ENCODE results near the gene CS.
A peak's percentile ranks its signal among the peaks of the same experiment; 100 is the strongest.
"Not testable (repeated sequence)": the region's sequence is repeated elsewhere in the genome, so short reads cannot be mapped to it uniquely, and the experiment has no call there.

The CS gene

DNA sequence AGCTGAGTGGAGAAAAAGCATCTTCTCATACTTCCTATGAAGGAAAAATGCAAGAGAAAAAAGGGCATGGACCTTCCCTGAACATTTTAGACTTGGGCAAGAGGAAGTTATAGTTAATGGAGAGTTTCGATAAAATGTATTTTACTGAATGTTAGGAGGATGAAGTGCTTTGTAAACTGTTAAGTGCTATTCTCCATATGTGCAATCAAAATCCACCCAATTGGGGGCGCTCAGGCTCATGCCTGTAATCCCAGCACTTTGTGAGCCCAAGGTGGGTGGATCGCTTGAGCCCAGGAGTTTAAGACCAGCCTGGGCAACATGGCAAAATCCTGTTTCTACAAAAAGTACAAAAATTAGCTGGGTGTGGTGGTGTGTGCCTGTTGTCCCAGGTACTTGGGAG lies 17.5 kb upstream of the CS start:
- DNase-seq (ENCODE audit: low spot score) = no peak

DNA sequence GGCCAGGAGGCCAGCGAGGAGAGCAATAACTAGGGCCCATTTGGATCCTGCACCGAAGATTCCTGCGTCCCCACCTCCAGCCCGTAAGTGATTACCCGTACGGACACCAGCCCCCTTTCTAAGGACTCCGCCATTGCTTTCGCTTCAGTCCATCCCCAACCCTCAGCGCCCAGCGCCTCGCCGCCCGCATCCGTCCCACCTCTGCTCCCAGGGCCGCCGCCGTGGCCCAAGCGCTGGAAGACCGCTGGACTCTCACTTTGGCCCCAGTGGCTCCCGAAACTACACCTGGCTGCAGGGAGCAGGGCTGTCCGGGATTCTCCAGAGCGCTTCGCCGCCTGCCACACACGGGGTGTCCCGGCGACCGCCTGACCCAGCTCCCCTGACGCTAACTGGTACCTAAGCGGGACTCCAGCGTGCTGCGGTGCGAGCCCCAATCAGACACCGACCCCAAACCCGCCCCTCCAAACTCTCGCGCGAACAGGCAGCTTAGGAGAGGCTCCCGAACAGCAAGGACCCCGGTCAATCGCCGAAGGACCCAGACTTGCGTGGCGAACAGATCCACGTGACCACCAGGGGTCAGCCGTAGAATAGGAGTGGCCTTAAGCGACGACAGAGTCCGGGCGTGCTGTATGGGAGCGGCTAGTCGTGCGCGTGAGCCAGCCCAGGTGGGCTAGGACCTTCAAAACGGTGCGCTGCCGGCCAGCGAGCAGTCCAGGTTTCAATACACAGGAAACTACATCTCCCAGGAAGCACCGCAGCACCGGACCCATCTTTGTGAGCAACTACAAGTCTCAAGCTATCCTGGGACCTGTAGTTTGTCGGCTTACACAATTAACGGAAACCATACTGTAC lies 15.7 kb upstream of the CS start, which contains the start of gene CNPY2:
CNPY2 (minus strand) TSS at position 367 of the 852 bp plus-strand sequence. CDS start 771 bp downstream, outside the sequence.
- DNase-seq (ENCODE audit: low spot score) = peak; percentile 94

DNA sequence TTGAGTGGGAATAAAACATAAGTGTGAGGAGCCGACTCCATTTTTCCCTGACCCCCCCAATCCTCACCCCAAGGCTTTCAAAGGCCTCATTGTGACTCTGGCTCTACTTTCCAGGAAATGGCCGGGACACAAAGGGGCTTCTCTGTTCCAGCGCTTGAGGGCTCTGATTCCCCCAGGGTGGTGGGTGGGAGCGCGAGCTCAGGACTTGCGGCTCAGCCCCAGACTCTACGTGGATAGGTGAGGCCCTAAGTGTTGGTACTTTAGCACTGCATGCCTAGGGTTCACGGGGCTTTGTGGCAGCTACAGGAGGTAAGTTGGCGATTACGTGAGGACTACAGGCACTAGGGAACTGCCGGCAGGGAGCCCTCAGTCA lies 15.1 kb upstream of the CS start:
- DNase-seq (ENCODE audit: low spot score) = peak; percentile 16

DNA sequence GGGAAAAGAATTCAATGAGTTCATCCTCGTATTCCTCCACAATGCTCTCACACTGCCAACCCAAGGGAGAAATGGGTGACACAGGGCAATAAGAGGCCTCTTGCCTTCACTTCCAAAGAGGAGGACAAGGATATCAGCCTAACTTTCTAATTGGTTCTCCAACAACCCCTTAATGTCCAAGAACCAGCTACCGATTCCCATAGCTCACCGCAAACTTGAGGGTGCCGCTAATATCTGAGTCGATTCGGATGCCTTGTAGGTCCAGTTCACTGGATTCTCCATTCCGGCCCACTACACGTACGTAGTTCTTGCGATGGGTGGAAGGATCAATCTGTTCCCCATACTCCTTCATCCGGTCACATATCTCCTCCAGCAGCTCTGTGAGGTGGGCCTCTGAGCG lies 10.9 kb upstream of the CS start:
- no peak for DNase-seq (ENCODE audit: low spot score)

DNA sequence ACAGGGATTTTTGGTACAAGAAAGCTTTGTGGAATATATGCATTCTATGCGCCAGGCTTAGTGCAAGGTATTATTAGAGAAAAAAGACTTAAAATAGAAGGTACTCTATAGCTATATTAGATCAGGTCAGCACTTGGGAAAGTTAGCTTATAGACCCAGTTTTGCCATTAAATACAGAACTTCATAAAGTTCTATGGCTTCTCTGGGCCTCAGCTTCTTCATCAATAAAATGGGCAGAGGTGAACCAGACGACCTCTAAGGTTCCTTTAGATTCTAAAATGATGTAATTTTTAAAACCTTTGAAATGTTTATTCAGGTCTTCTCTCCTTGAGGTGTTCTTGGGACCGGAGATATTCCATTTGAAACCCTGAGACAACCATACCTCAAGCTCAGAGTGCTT lies 8.6 kb upstream of the CS start:
- no peak for DNase-seq (ENCODE audit: low spot score)

DNA sequence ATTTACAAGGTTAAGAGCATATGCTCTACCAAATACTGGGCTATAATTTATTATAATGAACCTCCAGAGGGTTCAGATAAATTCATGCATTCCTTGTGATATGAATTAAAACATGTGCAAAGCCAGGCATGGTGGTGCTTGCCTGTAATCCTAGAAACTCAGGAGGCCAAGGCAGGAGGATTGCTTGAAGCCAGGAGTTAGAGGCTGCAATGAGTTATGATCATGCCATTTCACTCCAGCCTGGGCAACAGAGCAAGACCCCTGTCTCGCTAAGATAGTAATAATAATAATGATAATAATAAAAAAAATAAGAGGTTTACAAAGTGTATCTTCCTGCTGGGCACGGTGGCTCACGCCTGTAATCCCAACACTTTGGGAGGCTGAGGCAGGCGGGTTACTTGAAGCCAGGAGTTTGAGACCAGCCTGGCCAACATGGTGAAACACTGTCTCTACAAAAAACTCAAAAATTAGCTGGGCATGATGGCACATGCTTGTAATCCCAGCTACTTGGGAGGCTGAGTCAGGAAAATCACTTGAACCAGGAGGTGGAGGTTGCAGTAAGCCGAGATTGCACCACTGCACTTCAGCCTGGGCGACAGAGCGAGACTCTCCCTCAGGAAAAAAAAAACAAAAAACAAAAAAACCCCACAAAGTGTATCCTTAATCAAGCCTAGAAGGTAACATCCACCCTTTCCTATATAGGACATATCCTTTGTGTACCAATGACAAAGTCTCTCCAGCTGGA lies 7.3 kb upstream of the CS start:
- no peak for DNase-seq (ENCODE audit: low spot score)

DNA sequence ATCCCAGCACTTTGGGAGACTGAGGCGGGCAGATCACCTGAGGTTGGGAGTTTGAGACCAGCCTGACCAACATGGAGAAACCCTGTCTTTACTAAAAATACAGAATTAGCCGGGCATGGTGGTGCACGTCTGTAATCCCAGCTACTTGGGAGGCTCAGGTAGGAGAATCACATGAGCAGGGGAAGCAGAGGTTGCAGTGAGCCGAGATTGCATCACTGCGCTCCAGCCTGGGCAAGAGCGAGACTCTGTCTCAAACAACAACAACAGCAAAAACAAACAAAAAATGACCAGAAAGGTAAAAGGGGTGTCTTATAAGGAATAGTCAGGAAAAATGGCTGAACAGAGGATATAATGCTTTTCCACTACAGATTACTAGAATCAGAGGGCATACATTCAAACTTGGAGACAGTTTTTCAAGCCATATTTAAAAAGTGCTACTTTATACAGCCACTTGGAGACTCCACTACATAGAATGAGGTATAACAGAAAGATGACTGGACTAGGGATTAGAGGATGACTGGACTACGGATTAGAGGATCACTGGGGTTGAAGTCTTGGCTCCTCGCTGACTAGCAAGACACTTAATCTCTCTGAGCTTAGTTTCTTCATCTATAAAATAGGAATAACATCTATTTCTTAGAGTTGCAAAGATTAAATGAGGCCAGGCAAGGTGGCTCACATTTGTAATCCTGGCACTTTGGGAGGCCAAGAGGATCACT lies 4.9 kb upstream of the CS start:
- DNase-seq (ENCODE audit: low spot score) = no peak

DNA sequence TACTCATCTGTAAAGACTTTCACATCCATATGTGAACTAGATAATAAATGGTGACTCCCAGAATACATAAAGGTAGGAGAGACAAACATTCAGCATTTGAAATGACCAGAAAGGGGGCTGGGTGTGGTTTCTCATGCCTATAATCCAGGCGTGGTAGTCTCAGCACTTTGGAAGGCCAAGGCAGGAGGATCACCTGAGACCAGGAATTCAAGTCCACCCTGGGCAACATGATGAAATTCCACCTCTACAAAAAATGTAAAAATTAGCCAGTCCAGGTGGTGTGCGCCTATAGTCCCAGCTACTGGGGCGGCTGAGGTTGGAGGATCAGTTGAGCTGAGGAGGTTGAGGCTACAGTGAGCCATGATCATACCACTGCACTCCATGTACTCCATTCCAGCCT lies 4.1 kb upstream of the CS start:
- no peak for DNase-seq (ENCODE audit: low spot score)

DNA sequence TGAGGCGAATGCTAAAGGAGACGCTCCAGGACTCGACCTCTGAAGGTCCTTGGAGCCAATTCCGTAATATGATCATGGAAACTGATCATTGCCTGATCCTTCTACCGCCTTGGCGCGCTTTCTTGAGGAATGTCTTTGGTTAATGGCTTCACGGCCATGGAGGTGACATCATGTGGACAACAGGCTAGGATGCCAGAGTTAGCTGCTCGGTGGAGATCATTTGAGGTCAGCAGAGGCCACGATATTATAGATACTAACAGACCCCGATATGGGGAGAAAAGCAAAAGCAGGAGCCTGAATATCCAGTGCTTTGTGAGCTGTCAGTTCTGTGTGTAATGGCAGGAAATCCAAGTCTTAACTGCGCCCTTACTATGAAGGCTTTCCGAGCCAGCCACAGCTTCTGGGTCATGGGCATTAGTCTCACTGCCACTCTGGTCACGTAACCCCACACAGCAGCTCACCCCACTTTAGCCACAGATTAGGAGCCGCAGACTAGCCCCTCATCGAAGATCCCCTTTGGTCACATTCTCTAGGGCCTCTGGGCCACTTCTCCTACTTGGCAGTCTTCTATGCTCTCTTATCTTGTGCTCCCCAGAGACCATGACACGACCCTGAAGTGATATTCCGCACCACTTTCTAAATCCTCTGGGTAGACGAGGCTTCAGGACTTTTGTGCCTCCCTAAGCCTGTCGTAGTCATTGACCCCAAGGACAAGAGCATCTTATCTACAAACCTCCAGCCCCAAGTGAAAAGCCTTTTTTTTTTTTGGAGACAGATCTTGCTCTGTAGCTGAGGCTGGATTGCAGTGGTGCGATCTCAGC lies 724 bp upstream of the CS start:
- DNase-seq (ENCODE audit: low spot score) = no peak

DNA sequence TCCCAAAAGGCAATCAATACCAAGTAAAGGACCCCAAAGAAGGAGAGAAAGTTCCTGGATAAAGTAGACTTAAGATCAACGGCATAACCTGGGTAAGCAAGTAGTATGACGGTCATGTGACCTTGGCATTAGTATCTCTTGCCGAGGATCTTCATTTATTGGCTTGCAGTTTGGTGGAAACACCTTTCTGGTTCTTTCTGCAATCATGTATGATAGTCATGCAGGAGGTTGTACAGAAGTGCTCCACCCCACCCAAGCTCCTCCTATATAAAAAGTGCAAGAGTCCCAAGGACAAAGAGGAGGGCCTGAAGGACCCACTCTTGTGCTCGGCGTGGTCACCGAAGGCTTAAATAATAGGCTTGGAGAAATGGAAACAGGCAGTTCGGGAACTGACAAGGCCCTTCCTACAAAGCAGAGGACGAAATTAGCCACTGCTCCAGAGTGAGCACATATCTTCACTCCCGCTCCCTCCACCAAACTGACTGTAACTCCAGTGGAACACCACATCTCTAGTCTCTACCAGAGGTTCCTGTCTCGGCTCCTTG lies 750 bp downstream of the CS start:
- no peak for DNase-seq (ENCODE audit: low spot score)

DNA sequence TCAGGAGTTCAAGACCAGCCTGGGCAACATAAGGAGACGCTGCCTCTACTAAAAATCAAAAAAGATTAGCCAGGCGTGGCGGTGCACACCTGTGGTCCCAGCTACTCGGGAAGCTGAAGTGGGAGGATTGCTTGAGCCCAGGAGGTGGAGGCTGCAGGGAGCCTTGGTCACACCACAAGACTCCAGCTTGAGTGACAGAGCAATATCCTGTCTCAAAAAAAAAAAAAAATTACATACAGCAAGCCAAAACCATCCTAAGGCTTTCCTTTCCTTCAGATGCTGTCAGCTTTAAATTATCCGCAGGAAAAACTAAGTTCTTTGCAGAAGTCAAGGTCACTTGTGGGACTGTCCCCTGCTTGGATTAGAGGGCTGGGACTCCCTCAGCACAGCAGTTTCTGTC lies 1.3 kb downstream of the CS start:
- DNase-seq (ENCODE audit: low spot score) = no peak

DNA sequence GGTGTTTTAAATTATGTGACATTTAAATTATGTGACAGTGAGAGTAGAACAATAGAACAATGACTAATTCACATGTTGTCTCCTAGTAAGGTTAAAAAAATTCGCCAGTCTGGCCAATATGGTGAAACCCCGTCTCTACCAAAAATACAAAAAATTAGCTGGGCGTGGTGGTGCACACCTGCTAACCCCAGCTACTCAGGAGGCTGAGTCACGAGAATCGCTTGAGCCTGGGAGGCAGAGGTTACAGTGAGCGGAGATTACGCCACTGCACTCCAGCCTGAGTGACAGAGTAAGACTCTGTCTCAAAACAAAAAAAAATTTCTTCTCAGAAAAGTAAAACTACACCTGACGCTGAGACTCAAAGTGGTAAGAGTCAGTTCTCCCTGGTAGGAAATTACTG lies 2.7 kb downstream of the CS start:
- DNase-seq (ENCODE audit: low spot score) = no peak

DNA sequence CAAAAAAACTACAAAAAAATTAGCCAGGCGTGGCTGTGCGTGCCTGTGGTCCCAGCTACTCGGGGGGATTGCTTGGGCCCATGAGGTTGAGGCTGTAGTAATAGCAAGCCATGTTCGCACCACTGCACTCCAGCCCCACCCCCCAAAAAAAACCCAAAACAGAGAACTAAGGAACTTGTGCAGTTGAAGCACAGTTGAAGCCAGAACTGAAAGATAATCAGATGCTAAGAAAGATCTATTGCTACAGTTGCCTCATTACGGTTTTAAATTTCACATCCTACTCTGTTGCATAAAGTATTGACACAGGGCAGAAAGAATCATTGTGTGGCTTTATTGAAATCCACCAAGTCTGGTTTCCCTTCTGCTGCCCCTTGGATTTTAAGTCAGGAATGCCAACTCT lies 3.8 kb downstream of the CS start:
- DNase-seq (ENCODE audit: low spot score) = no peak

DNA sequence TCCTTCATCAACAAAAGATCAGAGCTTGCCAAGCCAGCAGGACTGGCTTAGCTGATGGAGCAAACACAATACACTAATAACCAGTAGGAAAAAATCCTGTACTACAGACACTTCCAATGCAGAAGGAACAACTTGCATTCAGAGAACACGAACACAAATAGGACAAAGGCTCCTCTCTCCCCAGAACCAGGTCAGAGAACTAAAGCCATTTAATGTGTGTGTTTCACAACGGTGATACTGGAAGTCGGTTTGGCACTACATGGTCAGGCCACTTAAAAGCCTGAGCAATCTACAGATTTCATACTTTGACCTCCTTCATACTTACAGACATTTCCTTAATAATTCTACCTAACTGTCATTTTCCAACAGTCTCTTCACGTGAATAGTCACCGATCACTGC lies 6.3 kb downstream of the CS start:
- DNase-seq (ENCODE audit: low spot score) = no peak

DNA sequence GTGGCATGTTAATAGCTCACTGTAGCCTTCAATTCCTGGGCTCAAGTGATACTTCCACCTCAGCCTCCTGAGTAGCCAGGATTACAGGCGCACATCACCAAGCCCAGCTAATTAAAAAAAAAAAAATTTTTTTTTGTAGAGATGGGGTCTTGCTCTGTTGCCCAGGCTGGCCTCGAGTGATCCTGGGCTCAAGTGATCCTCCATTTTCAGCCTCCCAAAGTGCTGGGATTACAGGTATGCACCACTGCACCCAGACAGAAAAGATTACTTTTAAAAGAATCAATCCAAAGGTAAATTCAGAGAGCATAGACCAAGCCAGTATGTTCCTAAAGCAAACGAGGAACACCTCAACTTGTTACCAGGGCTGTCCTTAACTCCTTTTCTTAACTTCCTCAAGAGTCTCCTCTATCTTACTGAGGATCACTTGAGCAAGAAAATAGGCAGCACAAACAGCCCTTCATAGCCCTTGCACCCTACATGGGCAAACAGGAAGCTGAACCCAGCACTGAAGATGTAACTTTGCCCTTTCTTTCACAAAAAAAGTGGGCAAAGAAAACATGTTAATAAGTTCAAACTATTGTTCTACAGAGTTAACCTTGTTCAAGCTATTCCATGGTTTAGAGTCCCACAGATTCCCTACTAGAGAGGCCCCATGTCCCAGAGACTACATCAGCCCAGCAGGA lies 11.3 kb downstream of the CS start:
- no peak for DNase-seq (ENCODE audit: low spot score)

DNA sequence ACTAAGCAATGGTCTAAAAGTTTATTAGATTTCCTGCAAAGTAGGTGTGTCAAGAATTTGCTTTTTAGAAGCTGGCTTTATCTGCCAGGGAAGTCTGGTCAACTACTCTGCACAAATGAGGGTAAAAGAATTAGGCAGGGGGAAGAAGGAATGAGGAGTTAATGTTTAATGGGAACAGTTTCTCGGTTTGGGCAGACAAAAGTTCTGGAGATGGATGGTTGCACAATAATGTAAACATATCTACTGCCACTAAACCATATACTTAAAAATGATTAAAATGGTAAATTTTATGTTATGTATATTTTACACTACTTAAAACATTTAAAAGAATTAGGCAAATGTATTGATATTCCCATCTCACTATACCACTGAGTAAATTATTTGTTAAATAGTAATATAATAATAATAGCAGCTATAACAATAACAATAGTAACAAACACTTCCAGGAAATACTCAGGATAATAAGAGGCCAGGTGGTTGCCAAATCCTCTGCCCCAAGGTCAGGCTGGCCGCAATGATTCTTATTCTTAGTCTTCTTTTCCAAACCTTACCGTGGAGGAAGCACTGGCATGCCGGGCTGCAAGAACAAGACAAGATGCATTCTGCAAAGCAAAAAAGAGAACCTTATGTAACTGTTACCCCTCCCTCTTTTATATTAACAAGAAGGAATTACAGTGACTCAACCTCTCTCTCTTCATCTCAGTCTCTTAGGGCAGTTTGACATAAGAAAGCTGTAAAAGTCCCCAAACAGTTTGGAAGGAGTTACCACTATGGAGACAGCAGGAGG lies 13.9 kb downstream of the CS start:
- DNase-seq (ENCODE audit: low spot score) = no peak

DNA sequence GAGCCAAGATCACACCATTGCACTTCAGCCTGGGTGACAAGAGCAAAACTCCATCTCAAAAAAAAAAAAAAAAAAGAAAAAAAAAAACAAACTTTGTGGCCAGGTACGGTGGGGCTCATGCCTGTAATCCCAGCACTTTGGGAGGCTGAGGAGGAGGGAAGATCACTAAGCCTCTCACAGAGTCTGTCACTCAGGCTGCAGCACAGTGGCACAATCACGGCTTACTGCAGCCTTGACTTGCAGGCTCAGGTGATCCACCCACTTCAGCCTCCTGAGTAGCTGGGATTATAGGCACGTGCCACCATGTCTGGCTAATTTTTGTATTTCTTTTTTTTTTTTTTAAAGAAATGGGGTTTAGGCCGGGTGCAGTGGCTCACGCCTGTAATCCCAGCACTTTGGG lies 15.9 kb downstream of the CS start:
- not testable (repeated sequence) for DNase-seq (ENCODE audit: low spot score)

DNA sequence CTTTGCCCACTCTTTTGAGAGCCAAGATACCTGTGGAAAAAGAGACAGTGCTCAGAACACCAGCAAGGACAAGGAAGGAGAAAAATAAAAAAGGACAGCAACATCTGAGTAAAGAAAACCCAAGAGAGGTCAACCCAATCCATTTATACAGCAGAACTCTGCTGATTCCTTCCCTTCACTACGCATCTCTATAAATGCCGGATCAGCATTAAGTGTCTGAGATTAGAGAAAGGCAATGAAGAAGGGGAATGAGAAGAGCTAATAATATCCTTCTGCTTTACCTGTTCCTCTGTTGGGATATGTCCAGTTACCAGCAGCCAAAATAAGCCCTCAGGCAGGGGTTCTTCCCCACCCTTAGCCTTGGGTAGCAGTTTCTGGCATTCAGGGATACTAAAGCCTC lies 17.6 kb downstream of the CS start:
- DNase-seq (ENCODE audit: low spot score) = no peak

DNA sequence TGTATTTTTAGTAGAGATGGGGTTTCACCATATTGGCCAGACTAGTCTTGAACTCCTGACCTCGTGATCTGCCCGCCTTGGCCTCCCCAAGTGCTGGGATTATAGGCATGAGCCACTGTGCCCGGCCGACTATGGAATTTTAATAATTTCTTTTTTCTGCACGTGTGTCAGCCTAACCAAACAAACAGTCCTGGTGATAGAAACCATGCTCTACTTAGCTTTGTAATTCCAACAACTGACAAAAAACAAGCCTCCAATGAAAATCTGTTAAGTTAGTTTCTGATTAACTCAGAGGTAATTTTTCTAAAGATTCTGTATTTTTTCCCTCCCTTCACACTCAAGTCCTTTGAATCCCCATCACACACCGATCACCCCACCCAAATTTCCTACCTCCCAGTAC lies 18.1 kb downstream of the CS start:
- no peak for DNase-seq (ENCODE audit: low spot score)

DNA sequence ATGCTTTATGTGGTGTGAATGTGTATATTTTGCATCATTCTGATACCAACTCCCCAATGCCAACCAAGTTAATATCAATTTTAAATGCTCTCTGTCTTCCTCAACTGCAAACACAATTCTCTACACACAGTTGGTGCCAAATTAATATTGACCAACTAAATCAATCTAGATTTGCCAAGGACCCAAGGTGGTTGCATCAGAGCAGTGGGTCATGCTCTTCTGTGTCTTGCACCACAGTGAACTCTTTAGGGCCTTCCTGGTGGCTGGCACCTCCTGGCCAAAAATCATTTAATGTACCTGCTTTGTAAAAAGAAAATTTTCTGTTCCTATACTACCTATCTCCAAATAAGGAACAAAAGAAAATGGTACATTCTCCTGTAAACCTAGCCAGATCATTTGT lies 19.3 kb downstream of the CS start:
- DNase-seq (ENCODE audit: low spot score) = no peak
